NCI-H1105 (cell line): ENCODE data around the gene HOXD3.
A peak's percentile ranks its signal among the peaks of the same experiment; 100 is the strongest.

ENCODE experiments used
- DNase-seq: peaks from one replicate; lab custom pipeline; 2025; lab: John Stamatoyannopoulos, UW

The HOXD3 gene

DNA sequence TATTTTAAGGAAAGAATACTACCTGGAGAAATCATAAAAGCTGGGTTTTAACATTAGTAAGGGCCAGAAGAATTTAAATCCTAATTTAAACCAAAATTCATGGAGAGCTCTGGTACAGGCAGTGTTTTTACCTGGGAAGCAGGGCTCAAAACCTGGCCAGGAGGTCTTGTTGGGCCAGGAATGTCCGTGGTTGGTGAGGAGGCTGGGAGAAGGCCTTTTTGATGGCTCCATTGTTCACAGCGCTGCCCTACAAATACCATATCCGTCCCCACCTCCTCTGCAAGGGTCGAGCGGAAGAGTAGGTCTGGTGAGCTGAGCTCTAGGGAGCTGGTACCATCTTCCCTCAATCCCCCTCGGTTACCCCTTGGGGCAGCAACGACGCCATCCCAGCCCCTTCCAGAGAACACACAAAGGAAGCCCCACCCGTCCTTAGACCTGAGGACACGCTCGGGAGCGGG lies 20.5 kb downstream of the HOXD3 start:
- no peak for DNase-seq

DNA sequence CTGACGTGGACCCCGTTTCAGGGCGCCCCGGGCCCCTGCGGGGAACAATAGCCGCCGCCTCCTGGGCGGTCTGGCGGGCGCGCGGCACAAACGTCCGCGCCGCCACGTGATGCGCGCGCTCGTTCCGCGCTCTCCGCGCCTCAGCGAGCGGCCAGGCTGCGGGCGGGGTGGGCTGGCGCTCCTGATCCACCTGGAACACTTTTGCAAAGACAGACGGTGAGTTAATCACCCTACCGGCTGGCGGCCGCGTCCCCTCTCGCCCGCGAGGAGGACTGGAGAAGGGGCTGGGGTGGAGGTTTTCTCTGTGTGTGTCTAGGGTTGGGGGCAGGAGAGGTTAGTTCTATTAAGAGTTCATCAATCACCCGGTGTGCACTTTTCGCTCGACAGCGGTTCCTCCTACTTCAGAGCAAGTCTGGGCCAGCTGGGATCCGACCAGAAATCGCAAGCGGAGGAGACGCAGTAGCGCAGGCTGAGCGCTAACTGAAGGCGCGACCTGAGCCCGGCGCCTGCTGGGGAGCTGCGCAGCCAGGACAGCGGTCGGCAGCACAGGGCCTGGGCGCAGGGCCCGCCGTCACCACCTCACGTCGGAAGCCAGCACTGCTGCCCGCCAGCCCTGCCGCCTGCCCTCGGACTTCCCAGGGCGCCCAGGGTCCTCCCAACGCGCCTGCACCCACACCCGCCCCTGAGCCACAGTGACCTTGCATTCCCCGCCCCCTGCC lies 21.1 kb downstream of the HOXD3 start:
- peak; percentile 80 for DNase-seq

DNA sequence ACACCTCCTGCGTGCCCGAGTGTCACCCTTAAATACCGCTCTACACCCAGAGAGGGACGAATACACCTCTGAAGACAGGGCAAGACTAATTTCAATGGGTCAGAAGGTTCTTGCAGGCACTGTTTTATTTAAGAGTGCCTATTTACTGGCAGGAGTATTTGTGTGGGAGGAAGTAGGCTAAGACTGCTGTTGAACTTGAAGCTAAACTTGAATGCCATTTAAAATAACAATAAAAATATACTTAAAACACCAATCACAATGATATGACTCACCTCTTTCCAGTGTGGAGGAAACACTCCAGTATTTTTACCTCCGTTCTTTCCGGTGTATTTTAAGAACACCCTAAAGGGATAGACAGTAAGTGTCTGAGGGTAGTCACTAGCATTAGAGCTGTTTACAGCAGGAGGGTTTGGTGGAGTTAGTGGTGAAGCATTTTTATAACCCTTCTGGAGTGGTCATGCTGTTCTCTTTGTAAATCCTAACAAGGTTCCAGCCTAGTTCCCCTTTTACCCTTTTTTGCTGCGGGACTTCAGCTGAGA lies 21.7 kb downstream of the HOXD3 start:
- DNase-seq, result no peak

DNA sequence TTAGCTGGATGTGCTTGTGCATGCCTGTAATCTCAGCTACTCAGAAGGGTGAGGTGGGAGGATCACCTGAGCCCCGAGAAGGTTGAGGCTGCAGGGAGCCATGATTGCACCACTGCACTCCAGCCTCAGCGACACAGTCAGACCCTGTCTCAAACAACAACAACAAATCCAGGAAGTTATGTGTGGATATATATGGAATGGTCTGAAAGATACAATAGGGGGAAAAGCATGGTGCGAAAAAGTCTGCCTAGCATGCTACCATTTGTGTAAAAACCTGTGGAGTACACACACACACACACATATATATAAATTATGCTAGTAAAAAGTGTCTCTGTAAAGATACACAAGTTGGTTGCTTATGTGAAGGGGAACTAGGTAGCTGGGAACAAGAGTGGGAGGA lies 24.4 kb downstream of the HOXD3 start:
- DNase-seq, result no peak

DNA sequence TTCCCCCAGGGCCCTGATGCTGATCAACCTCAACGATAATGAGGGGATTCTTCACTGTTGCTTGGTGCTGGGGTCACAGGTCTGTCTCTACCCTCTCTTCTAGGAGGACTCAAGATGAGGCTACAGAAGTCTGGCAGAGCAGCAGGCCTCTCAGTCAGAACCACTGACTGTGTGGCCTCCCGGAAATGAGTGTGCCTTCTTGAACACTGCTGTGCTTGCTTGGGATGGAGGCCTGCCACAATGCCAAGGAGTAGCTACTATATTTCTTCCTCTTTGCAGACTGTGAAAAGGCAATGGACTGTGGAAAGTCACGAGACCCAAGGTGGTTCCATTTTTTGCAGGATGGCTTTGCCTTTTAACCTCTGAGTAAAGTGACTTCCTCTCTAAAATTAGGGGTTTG lies 25.6 kb downstream of the HOXD3 start:
- no peak for DNase-seq

DNA sequence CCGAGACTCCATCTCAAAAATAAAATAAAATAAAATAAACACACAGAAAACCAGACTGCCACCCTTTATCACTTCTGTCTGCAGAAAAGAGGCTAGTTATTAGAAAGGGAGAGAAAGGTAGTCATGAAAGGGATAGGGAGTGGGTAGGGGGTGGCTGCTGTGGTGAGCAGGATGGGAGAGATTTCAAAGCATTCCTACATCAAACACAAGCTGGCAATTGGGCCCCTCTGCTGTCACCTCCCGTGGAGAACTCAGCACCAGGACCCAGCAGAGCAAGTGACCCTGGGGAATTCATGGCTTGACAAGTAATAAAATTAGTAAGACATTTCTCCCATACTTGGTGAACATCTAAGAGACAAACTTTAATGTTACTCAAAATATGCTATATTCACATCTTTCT lies 27.6 kb downstream of the HOXD3 start:
- DNase-seq, result no peak

DNA sequence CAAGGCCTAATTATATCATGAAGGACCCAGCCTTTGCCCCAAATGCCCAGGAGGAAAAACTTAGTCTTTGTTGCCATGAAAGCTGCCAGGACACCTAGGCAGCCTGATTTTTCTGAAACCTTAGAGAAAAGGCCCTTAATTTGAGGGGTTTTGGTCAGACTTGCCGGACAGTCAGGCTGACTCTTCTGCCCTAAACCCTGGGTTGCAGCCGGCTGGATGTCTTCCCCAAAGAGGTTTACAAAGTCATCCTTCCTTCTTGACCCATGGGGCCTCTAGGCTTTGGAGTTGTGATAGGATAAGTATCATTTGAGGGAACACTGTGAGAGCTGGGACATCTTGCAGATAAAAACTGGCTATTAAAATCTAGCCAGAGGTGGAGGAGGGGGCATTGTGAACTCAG lies 28.9 kb downstream of the HOXD3 start:
- DNase-seq, result no peak

DNA sequence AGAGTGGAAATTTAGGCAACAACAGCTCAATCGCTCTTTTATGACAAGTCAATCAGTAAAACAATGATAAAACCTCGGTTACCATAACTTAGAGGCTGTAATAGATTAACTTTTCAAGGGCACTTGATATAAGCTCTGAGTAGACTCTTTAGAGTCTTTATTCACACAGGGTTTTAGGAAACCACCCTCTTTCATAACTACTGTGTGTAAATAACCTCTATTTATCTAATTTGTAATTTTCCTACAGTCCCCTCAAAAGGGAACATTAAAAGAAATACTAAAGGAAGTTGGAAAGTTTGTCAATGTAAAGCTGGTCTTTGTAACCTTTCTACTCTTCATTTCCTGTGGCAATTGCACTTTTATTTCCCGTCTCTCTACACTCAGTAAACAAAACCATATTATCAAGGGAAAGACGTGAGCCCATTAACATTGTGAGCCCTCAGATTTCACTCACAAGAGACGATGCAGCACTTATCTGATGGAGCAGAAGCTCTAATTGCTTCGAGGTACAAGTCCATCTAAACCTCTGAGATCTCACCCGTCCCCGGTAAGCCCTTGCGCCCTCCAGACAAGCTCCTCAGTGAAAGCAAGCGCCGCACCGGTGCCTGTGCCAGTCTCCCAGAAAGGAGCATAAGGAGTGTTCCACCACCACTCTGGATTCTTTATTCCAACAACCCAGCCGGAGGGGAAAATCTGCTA lies 30.2 kb downstream of the HOXD3 start:
- peak; percentile 15 for DNase-seq

DNA sequence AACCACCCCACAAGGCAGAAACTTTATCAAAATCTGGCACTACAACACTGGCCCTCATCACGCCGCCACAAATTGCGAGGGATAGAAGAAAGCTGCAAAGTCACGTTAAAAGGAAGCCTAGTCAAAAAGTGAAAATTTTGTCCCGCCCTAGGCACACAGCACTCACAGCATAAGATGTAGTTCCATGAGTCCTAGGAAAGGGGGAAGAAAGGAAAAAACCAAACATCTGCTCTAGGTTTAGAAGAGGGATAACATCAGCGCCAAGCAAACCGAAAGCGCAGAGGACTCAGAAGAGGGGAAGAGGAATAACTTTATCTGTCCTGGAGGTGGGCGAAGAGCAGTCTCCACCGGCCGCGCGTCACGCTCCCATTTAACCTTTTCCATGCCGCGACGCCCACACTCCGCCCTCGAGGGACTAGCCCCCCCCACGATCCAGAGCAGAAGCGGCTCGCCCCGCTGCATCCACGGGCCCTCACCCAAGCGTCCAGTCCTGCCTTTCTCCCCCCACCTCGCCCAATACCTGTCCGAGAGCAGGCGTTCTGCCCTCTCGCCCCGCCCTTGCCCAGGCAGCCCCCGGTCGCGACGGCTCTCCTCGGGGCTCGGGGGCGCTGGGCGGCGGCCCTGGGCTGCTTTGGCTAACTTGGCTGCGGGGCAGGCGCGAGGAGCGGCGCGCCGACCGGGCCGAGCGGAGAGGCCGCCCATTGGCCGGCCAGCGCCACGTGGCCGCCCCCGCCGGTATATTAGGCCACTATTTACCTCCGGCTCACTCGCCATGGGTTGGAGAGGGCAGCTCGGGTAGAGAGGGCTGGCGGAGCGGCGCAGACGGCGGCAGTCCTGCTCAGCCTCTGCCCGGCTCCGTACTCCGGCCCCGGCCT lies 31.0 kb downstream of the HOXD3 start, which contains the start of gene HOXD1:
TSS of gene HOXD1 (plus strand) at position 770 of the 875 bp plus-strand sequence. CDS start 134 bp downstream, outside the sequence.
- peak; percentile 79 for DNase-seq

DNA sequence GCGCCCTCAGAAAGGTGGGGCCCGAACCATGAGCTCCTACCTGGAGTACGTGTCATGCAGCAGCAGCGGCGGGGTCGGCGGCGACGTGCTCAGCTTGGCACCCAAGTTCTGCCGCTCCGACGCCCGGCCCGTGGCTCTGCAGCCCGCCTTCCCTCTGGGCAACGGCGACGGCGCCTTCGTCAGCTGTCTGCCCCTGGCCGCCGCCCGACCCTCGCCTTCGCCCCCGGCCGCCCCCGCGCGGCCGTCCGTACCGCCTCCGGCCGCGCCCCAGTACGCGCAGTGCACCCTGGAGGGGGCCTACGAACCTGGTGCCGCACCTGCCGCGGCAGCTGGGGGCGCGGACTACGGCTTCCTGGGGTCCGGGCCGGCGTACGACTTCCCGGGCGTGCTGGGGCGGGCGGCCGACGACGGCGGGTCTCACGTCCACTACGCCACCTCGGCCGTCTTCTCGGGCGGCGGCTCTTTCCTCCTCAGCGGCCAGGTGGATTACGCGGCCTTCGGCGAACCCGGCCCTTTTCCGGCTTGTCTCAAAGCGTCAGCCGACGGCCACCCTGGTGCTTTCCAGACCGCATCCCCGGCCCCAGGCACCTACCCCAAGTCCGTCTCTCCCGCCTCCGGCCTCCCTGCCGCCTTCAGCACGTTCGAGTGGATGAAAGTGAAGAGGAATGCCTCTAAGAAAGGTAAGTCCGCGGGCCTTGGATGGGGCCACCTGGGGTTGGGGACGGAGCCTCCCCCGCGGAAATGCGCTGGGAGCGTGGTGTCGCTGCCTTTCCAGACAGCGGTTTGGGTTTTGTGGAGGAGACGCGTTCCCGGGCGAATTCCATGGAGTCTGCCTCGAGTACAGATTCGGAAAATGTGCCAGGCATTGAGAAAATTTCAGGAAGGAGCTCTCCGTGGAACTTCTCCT lies 31.9 kb downstream of the HOXD3 start:
- DNase-seq, result no peak

DNA sequence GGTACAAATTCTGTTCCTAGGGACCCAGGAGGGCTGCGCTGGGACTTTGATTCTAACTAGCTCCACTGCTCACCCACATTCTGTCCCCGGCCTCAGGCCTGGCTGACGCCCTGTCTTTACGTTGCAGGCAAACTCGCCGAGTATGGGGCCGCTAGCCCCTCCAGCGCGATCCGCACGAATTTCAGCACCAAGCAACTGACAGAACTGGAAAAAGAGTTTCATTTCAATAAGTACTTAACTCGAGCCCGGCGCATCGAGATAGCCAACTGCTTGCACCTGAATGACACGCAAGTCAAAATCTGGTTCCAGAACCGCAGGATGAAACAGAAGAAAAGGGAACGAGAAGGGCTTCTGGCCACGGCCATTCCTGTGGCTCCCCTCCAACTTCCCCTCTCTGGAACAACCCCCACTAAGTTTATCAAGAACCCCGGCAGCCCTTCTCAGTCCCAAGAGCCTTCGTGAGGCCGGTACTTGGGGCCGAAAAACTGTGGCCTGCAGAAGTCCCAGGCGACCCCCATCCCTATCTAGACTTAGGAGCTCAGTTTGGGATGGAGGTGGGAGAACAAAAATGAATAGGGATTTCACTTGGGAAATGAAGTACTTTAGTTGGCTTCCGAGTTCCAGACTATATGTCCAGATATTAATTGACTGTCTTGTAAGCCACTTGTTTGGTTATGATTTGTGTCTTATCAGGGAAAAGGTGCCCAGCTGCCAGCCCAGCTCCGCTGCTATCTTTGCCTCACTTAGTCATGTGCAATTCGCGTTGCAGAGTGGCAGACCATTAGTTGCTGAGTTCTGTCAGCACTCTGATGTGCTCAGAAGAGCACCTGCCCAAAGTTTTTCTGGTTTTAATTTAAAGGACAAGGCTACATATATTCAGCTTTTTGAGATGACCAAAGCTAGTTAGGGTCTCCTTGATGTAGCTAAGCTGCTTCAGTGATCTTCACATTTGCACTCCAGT lies 32.9 kb downstream of the HOXD3 start:
- DNase-seq, result no peak

DNA sequence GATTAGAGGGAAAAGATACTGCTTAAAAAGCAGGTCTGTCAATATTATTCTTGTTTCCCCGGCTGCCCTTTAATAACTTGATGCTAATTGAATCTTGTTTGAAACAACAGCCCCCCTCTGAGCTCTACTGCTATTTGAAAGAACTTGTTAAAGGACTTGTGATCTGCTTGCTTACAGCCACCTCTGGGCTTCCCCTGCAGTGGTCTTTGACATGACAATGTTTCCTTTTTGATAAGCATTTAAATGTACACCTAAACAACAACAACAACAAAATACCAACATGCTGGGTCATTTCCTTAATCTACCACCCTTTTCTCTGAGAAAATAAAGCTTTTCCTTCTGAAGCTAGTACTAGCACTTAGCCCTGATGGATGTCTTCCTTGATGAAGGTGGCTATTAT lies 35.2 kb downstream of the HOXD3 start:
- no peak for DNase-seq

DNA sequence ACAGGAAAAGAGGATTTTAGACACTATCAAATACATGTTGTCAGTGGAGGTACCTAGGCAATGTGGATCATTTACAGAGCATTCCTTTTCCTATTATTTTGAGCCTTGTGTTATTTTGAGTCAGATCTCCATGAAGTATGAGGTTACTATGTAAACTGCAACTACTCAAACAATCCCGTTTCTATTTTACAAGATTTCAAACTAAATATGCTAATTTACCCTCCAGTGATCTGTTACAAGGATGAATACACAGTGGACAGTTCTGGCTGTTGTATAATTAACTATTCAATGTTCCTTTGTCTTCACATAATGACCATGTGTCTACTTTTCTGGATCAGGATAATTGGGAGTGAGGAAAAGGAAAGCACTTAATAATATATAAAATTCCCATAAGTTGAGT lies 35.9 kb downstream of the HOXD3 start:
- no peak for DNase-seq

DNA sequence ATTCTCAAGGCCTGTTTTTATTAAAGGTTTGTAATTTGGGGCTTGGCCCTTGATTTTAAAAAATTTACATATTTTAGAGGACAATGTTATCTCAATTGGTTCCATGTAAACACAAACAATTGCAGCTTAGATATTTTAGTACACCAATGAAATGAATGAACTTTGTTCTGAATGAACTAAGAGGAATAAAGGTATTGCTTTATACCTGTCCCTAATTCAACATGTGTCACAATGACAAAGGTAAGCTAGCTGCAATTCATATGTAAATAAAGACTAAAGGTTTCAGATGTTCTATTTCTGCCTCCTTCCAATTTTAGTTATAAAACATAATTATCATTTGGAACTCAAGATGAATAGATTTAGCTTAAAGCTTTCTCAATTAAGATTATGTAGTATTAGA lies 42.8 kb downstream of the HOXD3 start:
- DNase-seq, result no peak

DNA sequence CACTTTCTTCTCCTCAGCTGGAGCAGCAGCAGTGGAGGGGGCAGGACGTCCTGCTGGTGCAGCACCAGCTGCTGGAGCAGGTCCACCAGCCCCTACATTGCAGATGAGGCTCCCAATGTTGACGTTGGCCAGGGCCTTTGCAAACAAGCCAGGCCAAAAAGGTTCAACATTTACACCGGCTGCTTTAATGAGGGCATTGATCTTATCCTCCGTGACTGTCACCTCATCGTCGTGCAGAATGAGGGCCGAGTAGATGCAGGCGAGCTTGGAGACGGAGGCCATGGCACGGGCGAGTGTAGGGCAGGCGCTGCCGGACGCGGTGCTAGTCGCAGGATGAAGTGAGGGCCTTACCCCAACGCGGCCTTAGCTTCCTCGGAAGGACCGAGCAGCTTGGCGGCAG lies 43.9 kb downstream of the HOXD3 start:
- DNase-seq, result no peak

DNA sequence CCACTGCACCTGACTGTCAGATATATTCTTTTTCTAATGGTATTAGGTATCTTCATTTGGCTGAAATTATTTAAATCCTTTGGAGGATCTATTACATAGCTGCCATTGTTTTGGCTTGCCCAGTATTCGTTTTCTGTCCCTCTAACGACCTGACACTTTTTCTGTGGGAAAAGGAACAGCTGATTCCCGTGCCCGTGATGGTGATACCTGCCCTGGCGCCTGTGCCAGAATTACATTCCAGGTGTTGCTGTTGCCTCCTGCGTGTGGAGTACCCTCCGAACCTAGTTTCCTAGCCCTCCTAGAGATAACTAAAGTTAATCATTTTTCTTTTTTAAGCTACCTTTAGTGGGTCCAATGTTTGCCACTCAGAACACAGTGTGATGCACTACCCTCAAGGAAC lies 45.4 kb downstream of the HOXD3 start:
- peak; percentile 43 for DNase-seq

DNA sequence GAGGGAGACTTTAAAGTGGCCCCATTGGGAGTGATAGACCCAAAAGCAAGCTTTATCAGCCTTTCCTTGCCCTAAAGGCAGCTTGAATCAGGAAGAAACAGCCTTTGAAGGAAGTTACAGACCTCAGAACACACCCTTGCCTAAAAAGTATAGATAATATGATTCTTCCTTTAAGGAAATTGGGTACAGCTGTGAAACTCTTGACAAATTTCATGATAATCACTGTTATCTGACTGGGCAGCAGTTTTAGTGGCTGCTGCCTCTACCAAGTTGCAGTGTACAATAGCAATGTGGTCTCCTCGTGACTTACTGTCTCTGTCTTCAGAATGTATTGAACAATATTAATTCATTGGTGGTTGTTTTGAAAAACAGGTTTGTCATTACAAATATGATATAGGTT lies 48.0 kb downstream of the HOXD3 start:
- no peak for DNase-seq

DNA sequence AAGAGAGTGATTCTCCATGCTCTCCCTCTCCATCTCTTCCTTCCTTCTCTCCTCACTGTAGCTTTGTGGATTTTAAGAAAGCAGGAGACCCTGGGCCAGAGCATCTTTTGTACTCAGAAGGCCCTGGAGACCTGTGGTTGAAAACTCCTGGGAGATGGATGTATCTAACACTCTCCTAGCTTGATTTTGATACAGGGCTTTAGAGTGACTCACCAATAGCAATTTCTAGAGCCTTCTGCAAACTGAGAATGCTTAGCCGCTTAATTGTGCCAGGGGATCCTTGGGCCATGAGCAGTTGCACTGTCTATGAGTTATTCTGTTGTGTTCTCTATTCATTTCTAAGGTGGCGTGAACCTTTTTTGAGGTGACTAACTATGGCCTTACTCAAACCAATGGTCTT lies 49.0 kb downstream of the HOXD3 start:
- DNase-seq, result no peak

DNA sequence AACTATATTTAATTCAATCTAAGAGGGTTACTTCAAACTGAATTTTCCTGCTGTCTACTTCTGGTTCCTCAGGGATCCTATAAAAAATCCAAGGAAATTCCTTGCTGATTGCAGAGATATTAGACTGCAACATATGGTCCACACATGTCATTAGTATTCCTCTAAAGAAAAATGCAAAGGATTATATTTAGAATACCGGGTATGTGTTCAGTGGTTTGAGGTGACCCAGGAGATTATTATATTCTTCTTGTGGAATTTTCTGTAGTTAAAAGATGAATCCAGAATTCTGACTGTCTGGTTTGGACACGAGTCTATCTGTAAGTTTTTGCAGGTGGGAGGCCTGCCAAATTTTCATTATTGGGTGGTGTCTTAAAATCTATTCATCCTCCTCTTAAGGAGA lies 49.6 kb downstream of the HOXD3 start:
- no peak for DNase-seq

DNA sequence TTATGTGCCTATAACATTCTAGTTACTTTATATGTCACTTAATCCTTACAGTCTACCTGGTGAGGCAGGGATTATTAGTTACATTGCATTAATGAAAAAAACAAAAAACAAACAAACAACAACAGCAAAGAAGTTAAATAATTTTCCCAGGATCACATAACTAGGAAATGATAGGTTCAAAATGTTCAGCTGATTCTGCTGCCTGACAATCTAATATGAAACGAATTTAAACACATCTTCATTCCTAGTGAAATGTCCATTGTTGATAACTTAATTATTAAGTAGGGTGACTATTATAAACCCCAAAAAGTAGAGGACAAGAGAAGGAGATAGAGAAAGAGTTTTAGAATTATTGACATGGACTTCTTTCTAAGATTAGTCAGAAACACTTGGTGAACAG lies 54.0 kb downstream of the HOXD3 start:
- no peak for DNase-seq
